SK-N-DZ (cell line): ENCODE measurements around the gene OR4A5. TPM values are rescaled to one million over a fixed set of nuclear protein-coding genes. Genes with fewer than 3 reads are reported as not detected.
"Not testable (repeated sequence)": the region's sequence is repeated elsewhere in the genome, so short reads cannot be mapped to it uniquely, and the experiment has no call there.

Source experiments
- DNase-seq: peaks from one replicate; pipeline ENCODE4 v3.0.0-alpha.2; 2015; ENCODE audit warnings: low spot score
- polyA plus RNA-seq, 2 experiments: library from polyadenylated mRNA; depleted of rRNA; stranded (reverse); fragments of >200 nt; gene quantifications; 2 replicates each; pipeline ENCODE4 v1.2.3, GENCODE V29; 2014

The OR4A5 gene
- polyA plus RNA-seq (2014; cell fraction: cytosol; rRNA removed) = not detected in 2 replicates
- not detected in 2 replicates for polyA plus RNA-seq (2014; cell fraction: nucleus; rRNA removed)

- not testable (repeated sequence) for DNase-seq
Observed at GRCh38 chr11:54706532-54706931, at the start of gene OR4A5. Gene OR4A5 (plus strand): TSS chr11:54706832. CDS start chr11:54706885, 53 bp downstream.

DNA sequence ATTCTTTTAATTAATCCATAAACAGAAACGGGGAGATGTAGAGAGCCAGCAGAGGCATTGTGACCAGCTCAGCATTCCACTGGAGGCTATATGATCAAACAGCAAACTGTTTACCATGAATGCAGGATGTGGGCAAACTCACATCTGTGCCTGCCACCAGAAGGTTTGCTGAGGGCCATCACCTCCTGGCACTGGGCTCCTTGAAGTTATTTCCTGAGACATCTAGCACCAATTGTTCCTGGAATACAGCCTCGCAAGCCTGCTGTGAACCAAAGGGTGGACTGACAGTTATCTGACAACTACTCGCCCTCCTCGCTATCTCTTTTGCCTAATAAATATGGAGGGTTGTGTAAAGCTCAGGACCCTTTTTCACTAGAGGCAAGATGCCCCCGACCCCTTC is 13.5 kb downstream of the OR4A5 start:
- not testable (repeated sequence) for DNase-seq
